Measurements from ENCODE around the gene ZWILCH. TPM values are rescaled to one million over a fixed set of nuclear protein-coding genes. Genes with fewer than 3 reads are reported as not detected.

The ZWILCH gene
- total and polyA plus RNA-seq, 10 donors = 3.6 to 12.8 (median 6.4) TPM

- Histone ChIP-seq H3K4me1 (no peaks in the 10 kb centered on the region), H3K27me3 (replicated peaks in 1 of 7) (no peaks in the 10 kb centered on the region), H3K4me3 (no peak overlapping the region), H3K9me3 (no peaks in the 10 kb centered on the region), H3K36me3 (peaks cover 0 to 72% (median 28%) of the 10 kb centered on the region in 6 donors), H3K27ac (no peak overlapping the region)
- WGBS, 5 donors = 90 to 97% (median 92%) methylated on average over 10 of the region's 10 CpGs
- no peak for TF ChIP-seq CTCF (IDR thresholded peaks at IDR 0.05 in 8 of 11, conservative IDR thresholded peaks at IDR 0.05 in 3 of 11)
- no peak for TF ChIP-seq POLR2A (IDR thresholded peaks at IDR 0.05)
- no peak for TF ChIP-seq POLR2AphosphoS5 (IDR thresholded peaks at IDR 0.05)
- intact Hi-C loops (cut with DNase I; ENCODE audit: low total_unique reads) = no loop called here
- DNase-seq = no peak
Measured at GRCh38 chr15:66481107-66481856, 23.8 kb upstream of the ZWILCH start.

GRCh38 chr15:66482539-66482938 is 22.6 kb upstream of the ZWILCH start:
- no peak for DNase-seq
- Histone ChIP-seq H3K9me3 (no peaks in the 10 kb centered on the region), H3K27me3 (replicated peaks in 1 of 7) (no peaks in the 10 kb centered on the region), H3K4me1 (no peaks in the 10 kb centered on the region), H3K4me3 (no peak overlapping the region), H3K36me3 (peaks cover 0 to 74% (median 36%) of the 10 kb centered on the region in 6 donors), H3K27ac (no peak overlapping the region)
- intact Hi-C loops (cut with DNase I; ENCODE audit: low total_unique reads) = no loop called here
- TF ChIP-seq POLR2AphosphoS5 (IDR thresholded peaks at IDR 0.05) (no peak), CTCF (IDR thresholded peaks at IDR 0.05 in 8 of 11, conservative IDR thresholded peaks at IDR 0.05 in 3 of 11) (no peak), POLR2A (IDR thresholded peaks at IDR 0.05) (no peak)
- WGBS, 5 donors = 90 to 99% (median 93%) methylated on average over 9 of the region's 9 CpGs

- intact Hi-C loops (cut with DNase I; ENCODE audit: low total_unique reads) = no loop called here
- H3K9me3 ChIP-seq = no peaks in the 10 kb centered on the region
- no peak for DNase-seq
- peaks cover 0 to 75% (median 41%) of the 10 kb centered on the region in 6 donors for H3K36me3 ChIP-seq
- no peaks in the 10 kb centered on the region for H3K4me1 ChIP-seq
- WGBS, 5 donors = 58 to 85% (median 66%) methylated on average over 3 of the region's 3 CpGs
- TF ChIP-seq CTCF (IDR thresholded peaks at IDR 0.05 in 8 of 11, conservative IDR thresholded peaks at IDR 0.05 in 3 of 11) (no peak), POLR2A (IDR thresholded peaks at IDR 0.05) (no peak)
- no peak overlapping the region for H3K27ac ChIP-seq
- H3K27me3 ChIP-seq (replicated peaks in 1 of 7) = no peaks in the 10 kb centered on the region
- no peak overlapping the region for H3K4me3 ChIP-seq
Measured at GRCh38 chr15:66483131-66483566, 22.0 kb upstream of the ZWILCH start.

- H3K27me3 ChIP-seq (replicated peaks in 1 of 7) = no peaks in the 10 kb centered on the region
Measured at GRCh38 chr15:66484539-66485112, 20.5 kb upstream of the ZWILCH start.

More at GRCh38 chr15:66484539-66485112, 20.5 kb upstream of the ZWILCH start:
- DNase-seq = no peak
- no peaks in the 10 kb centered on the region for H3K4me1 ChIP-seq
- H3K36me3 ChIP-seq = peaks cover 0 to 90% (median 54%) of the 10 kb centered on the region in 6 donors
- WGBS, 5 donors = 96 to 100% (median 96%) methylated on average over 5 of the region's 5 CpGs
- H3K9me3 ChIP-seq = no peaks in the 10 kb centered on the region
- no peak overlapping the region for H3K27ac ChIP-seq
- intact Hi-C loops (cut with DNase I; ENCODE audit: low total_unique reads) = no loop called here
- TF ChIP-seq POLR2AphosphoS5 (IDR thresholded peaks at IDR 0.05) (no peak), CTCF (IDR thresholded peaks at IDR 0.05 in 8 of 11, conservative IDR thresholded peaks at IDR 0.05 in 3 of 11) (no peak), POLR2A (IDR thresholded peaks at IDR 0.05) (no peak)
- no peak overlapping the region for H3K4me3 ChIP-seq
